Adipocyte (in vitro differentiated cells): ENCODE measurements around the gene VAV3.

Source experiments
- DNase-seq: peaks from one replicate; pipeline ENCODE4 v3.0.0-alpha.2; 2015; ENCODE audit warnings: low read depth
- H3K27me3 ChIP-seq: replicated peaks from 2 replicates; pipeline ENCODE4 v1.7.0; 2013; ENCODE audit warnings: mild to moderate bottlenecking, low read length, moderate library complexity; ENCODE audit not compliant: control insufficient read depth, insufficient read depth
- H3K36me3 ChIP-seq: 2 replicates; pipeline ENCODE4 v1.7.0; 2013; ENCODE audit warnings: low read length, mild to moderate bottlenecking, moderate library complexity; ENCODE audit not compliant: control insufficient read depth, insufficient read depth, severe bottlenecking
- H3K4me1 ChIP-seq: 2 replicates; pipeline ENCODE4 v1.7.0; 2013; ENCODE audit warnings: mild to moderate bottlenecking, low read length, moderate library complexity; ENCODE audit not compliant: control insufficient read depth, insufficient read depth
- H3K4me3 ChIP-seq: 2 replicates; pipeline ENCODE4 v1.7.0; 2013; ENCODE audit warnings: mild to moderate bottlenecking, low read length, moderate library complexity
- H3K9ac ChIP-seq: 2 replicates; pipeline ENCODE4 v1.7.0; 2013; ENCODE audit warnings: mild to moderate bottlenecking, low read length, moderate library complexity
- H3K9me3 ChIP-seq: 2 replicates; pipeline ENCODE4 v1.7.0; 2013; ENCODE audit warnings: mild to moderate bottlenecking, low read length, moderate library complexity; ENCODE audit not compliant: control insufficient read depth

VAV3 gene

GRCh38 chr1:107997866-107998265 lies 32.9 kb upstream of the VAV3 start:
- Histone ChIP-seq H3K9me3 (no peaks in the 10 kb centered on the region), H3K4me1 (peaks cover 10% of the 10 kb centered on the region), H3K36me3 (no peaks in the 10 kb centered on the region), H3K9ac (no peak overlapping the region), H3K4me3 (no peak overlapping the region), H3K27me3 (no peaks in the 10 kb centered on the region)
- DNase-seq = no peak

GRCh38 chr1:107993920-107994319 lies 28.9 kb upstream of the VAV3 start:
- Histone ChIP-seq H3K9me3 (no peaks in the 10 kb centered on the region), H3K4me3 (no peak overlapping the region), H3K9ac (no peak overlapping the region), H3K4me1 (peaks cover 19% of the 10 kb centered on the region), H3K36me3 (no peaks in the 10 kb centered on the region), H3K27me3 (no peaks in the 10 kb centered on the region)
- DNase-seq = no peak

- no peak for DNase-seq
- Histone ChIP-seq H3K9ac (no peak overlapping the region), H3K4me1 (peaks cover 12% of the 10 kb centered on the region), H3K36me3 (no peaks in the 10 kb centered on the region), H3K27me3 (no peaks in the 10 kb centered on the region), H3K9me3 (no peaks in the 10 kb centered on the region), H3K4me3 (no peak overlapping the region)
Observed at GRCh38 chr1:107992347-107992746, 27.4 kb upstream of the VAV3 start.

- Histone ChIP-seq H3K27me3 (no peaks in the 10 kb centered on the region), H3K4me3 (no peak overlapping the region), H3K36me3 (no peaks in the 10 kb centered on the region), H3K4me1 (peaks cover 9% of the 10 kb centered on the region), H3K9me3 (no peaks in the 10 kb centered on the region), H3K9ac (no peak overlapping the region)
- DNase-seq = peak; percentile 18
Observed at GRCh38 chr1:107991371-107992066, 26.5 kb upstream of the VAV3 start.

GRCh38 chr1:107990606-107991005 lies 25.6 kb upstream of the VAV3 start:
- H3K27me3 ChIP-seq = no peaks in the 10 kb centered on the region
- no peaks in the 10 kb centered on the region for H3K9me3 ChIP-seq
- no peak overlapping the region for H3K9ac ChIP-seq
- no peak overlapping the region for H3K4me3 ChIP-seq
- no peak for DNase-seq
- H3K4me1 ChIP-seq = peaks cover 9% of the 10 kb centered on the region
- H3K36me3 ChIP-seq = no peaks in the 10 kb centered on the region

- Histone ChIP-seq H3K9me3 (no peaks in the 10 kb centered on the region), H3K36me3 (no peaks in the 10 kb centered on the region), H3K9ac (no peak overlapping the region), H3K4me1 (no peaks in the 10 kb centered on the region), H3K27me3 (no peaks in the 10 kb centered on the region), H3K4me3 (no peak overlapping the region)
- DNase-seq = no peak
Observed at GRCh38 chr1:107981277-107981676, 16.3 kb upstream of the VAV3 start.

- no peak overlapping the region for H3K9ac ChIP-seq
- H3K27me3 ChIP-seq = no peaks in the 10 kb centered on the region
- no peak for DNase-seq
- no peak overlapping the region for H3K4me3 ChIP-seq
- H3K36me3 ChIP-seq = no peaks in the 10 kb centered on the region
- H3K9me3 ChIP-seq = no peaks in the 10 kb centered on the region
- H3K4me1 ChIP-seq = no peaks in the 10 kb centered on the region
Observed at GRCh38 chr1:107979926-107980325, 14.9 kb upstream of the VAV3 start.

GRCh38 chr1:107979088-107979487 lies 14.1 kb upstream of the VAV3 start:
- DNase-seq = no peak
- Histone ChIP-seq H3K4me3 (no peak overlapping the region), H3K36me3 (no peaks in the 10 kb centered on the region), H3K4me1 (no peaks in the 10 kb centered on the region), H3K9me3 (no peaks in the 10 kb centered on the region), H3K27me3 (no peaks in the 10 kb centered on the region), H3K9ac (no peak overlapping the region)

- Histone ChIP-seq H3K4me3 (no peak overlapping the region), H3K4me1 (no peaks in the 10 kb centered on the region), H3K9ac (no peak overlapping the region), H3K27me3 (no peaks in the 10 kb centered on the region), H3K9me3 (no peaks in the 10 kb centered on the region), H3K36me3 (no peaks in the 10 kb centered on the region)
- peak; percentile 13 for DNase-seq
Observed at GRCh38 chr1:107976836-107977235, 11.9 kb upstream of the VAV3 start.

- H3K9ac ChIP-seq = no peak overlapping the region
- no peak overlapping the region for H3K4me3 ChIP-seq
- H3K36me3 ChIP-seq = no peaks in the 10 kb centered on the region
- no peaks in the 10 kb centered on the region for H3K4me1 ChIP-seq
- H3K27me3 ChIP-seq = no peaks in the 10 kb centered on the region
- H3K9me3 ChIP-seq = no peaks in the 10 kb centered on the region
- DNase-seq = no peak
Observed at GRCh38 chr1:107976431-107976830, 11.5 kb upstream of the VAV3 start.

GRCh38 chr1:107975851-107976250 lies 10.9 kb upstream of the VAV3 start:
- H3K4me3 ChIP-seq = no peak overlapping the region
- no peaks in the 10 kb centered on the region for H3K4me1 ChIP-seq
- no peaks in the 10 kb centered on the region for H3K9me3 ChIP-seq
- H3K27me3 ChIP-seq = no peaks in the 10 kb centered on the region
- DNase-seq = no peak
- no peak overlapping the region for H3K9ac ChIP-seq
- H3K36me3 ChIP-seq = no peaks in the 10 kb centered on the region

- DNase-seq = no peak
- Histone ChIP-seq H3K9ac (no peak overlapping the region), H3K4me1 (no peaks in the 10 kb centered on the region), H3K27me3 (no peaks in the 10 kb centered on the region), H3K4me3 (no peak overlapping the region), H3K9me3 (no peaks in the 10 kb centered on the region), H3K36me3 (no peaks in the 10 kb centered on the region)
Observed at GRCh38 chr1:107974090-107974489, 9.1 kb upstream of the VAV3 start.
